Body of pancreas (tissue), 4 donors: ENCODE measurements around the gene C10orf90.
"Not testable (repeated sequence)": the region's sequence is repeated elsewhere in the genome, so short reads cannot be mapped to it uniquely, and the experiment has no call there.

ENCODE experiments used
- POLR2A ChIP-seq, 3 donors: fragments of 450-650 bp; IDR thresholded peaks; one replicate each; pipeline ENCODE4 v1.6.1; 2016; ENCODE audit warnings: antibody characterized with exemption in 3 of 3, mild to moderate bottlenecking in 2 of 3
- TF ChIP-seq, protein P1 (sequence below), 7 experiments: fragments of 450-650 bp in 4 of 7; fragments of 200-600 bp in 3 of 7; sonication (generic) in 3 of 7; IDR thresholded peaks; one replicate each; pipeline ENCODE4 v1.5.1; 2016 to 2019; ENCODE audit warnings: antibody characterized with exemption in 7 of 7

DNA sequence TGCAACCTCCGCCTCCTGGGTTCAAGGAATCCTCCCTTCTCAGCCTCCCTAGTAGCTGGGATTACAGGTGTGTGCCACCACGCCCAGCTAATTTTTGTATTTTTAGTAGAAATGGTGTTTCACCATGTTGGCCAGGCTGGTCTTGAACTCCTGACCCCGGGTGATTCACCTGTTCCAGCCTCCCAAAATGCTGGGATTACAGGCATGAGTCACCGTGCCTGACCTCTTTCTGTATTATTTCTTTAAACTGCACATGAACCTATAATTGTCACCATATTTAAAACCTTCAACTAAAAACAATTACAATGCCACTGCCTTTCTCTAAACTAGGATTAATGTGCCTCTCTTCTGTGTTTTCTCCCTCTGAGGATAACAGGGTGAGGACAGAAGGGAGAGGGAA is 119.9 kb downstream of the C10orf90 start:
- TF ChIP-seq, protein P1, sequence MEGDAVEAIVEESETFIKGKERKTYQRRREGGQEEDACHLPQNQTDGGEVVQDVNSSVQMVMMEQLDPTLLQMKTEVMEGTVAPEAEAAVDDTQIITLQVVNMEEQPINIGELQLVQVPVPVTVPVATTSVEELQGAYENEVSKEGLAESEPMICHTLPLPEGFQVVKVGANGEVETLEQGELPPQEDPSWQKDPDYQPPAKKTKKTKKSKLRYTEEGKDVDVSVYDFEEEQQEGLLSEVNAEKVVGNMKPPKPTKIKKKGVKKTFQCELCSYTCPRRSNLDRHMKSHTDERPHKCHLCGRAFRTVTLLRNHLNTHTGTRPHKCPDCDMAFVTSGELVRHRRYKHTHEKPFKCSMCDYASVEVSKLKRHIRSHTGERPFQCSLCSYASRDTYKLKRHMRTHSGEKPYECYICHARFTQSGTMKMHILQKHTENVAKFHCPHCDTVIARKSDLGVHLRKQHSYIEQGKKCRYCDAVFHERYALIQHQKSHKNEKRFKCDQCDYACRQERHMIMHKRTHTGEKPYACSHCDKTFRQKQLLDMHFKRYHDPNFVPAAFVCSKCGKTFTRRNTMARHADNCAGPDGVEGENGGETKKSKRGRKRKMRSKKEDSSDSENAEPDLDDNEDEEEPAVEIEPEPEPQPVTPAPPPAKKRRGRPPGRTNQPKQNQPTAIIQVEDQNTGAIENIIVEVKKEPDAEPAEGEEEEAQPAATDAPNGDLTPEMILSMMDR (IDR thresholded peaks at IDR 0.05) = not testable (repeated sequence)
- TF ChIP-seq POLR2A (IDR thresholded peaks at IDR 0.05) = not testable (repeated sequence)
